WTC11 (cell line): ENCODE measurements around the gene NUDT14. TPM values are rescaled to one million over a fixed set of nuclear protein-coding genes. Genes with fewer than 3 reads are reported as not detected.

Source experiments
- ATAC-seq: fragments of 200-7000 bp; cut with Tn5 transposase; 2 replicates; pipeline ENCODE4 v1.10.0; 2021; ENCODE audit warnings: mild to moderate bottlenecking, moderate library complexity
- CTCF ChIA-PET: fragments of 300-600 bp; sonication (Branson Sonifier 250); formaldehyde crosslinking; loops from one replicate; lab custom pipeline; 2021; ENCODE audit warnings: antibody characterized with exemption; lab: Charles Lee
- POLR2A ChIA-PET: fragments of 350-600 bp; sonication (Branson Sonifier 250); formaldehyde crosslinking; loops from one replicate; lab custom pipeline; 2021; ENCODE audit warnings: antibody characterized with exemption; lab: Charles Lee
- DNase-seq: peaks from one replicate; pipeline ENCODE4 v3.0.0; 2021; ENCODE audit warnings: low spot score
- H3K27ac Mint-ChIP-seq: 2 replicates; pipeline ENCODE4 v1.8.0; 2021; ENCODE audit warnings: mixed read lengths
- H3K27me3 Mint-ChIP-seq: 2 replicates; pipeline ENCODE4 v1.8.0; 2021; ENCODE audit warnings: low read depth, mild to moderate bottlenecking, moderate library complexity, mixed read lengths
- H3K36me3 Mint-ChIP-seq: 2 replicates; pipeline ENCODE4 v1.8.0; 2021; ENCODE audit warnings: mixed read lengths
- H3K4me1 Mint-ChIP-seq: 2 replicates; pipeline ENCODE4 v1.8.0; 2022; ENCODE audit warnings: mixed read lengths
- H3K4me3 Mint-ChIP-seq: 2 replicates; pipeline ENCODE4 v1.8.0; 2021; ENCODE audit warnings: mild to moderate bottlenecking, moderate library complexity, mixed read lengths
- H3K9me3 Mint-ChIP-seq: 2 replicates; pipeline ENCODE4 v1.8.0; 2021; ENCODE audit warnings: mixed read lengths
- CDX4 ChIP-seq: fragments of 250-450 bp; sonication (Bioruptor Pico); IDR thresholded peaks from 2 replicates; pipeline ENCODE4 v1.9.0; 2021; ENCODE audit warnings: moderate library complexity, mild to moderate bottlenecking, inconsistent platforms, borderline replicate concordance
- CREB1 ChIP-seq: sonication (generic); formaldehyde crosslinking; IDR thresholded peaks from 2 replicates; pipeline ENCODE4 v1.8.0; 2023; ENCODE audit warnings: mild to moderate bottlenecking, missing genetic modification reagents
- CREM ChIP-seq: sonication (generic); formaldehyde crosslinking; IDR thresholded peaks from 2 replicates; pipeline ENCODE4 v1.8.1; 2022; ENCODE audit warnings: mild to moderate bottlenecking, missing genetic modification reagents, moderate library complexity
- E2F1 ChIP-seq: sonication (generic); formaldehyde crosslinking; IDR thresholded peaks from 2 replicates; pipeline ENCODE4 v1.8.0; 2022; ENCODE audit warnings: mild to moderate bottlenecking, missing genetic modification reagents
- ERG ChIP-seq: fragments of 250-450 bp; sonication (Bioruptor Pico); IDR thresholded peaks from 2 replicates; pipeline ENCODE4 v1.8.0; 2021; ENCODE audit warnings: mild to moderate bottlenecking
- ESRRA ChIP-seq: sonication (generic); formaldehyde crosslinking; IDR thresholded peaks from 2 replicates; pipeline ENCODE4 v1.8.1; 2022; ENCODE audit warnings: mild to moderate bottlenecking, missing genetic modification reagents, borderline replicate concordance
- FOXK1 ChIP-seq: sonication (generic); formaldehyde crosslinking; IDR thresholded peaks from 2 replicates; pipeline ENCODE4 v1.8.0; 2022; ENCODE audit warnings: mild to moderate bottlenecking, moderate library complexity, missing genetic modification reagents
- FOXP4 ChIP-seq: sonication (generic); formaldehyde crosslinking; IDR thresholded peaks from 2 replicates; pipeline ENCODE4 v1.8.0; 2022; ENCODE audit warnings: mild to moderate bottlenecking, missing genetic modification reagents
- GABPB1 ChIP-seq: sonication (generic); formaldehyde crosslinking; IDR thresholded peaks from 2 replicates; pipeline ENCODE4 v1.8.1; 2023; ENCODE audit warnings: mild to moderate bottlenecking, missing genetic modification reagents
- IRF1 ChIP-seq: sonication (generic); formaldehyde crosslinking; IDR thresholded peaks from 2 replicates; pipeline ENCODE4 v1.8.0; 2023; ENCODE audit warnings: missing genetic modification reagents
- IRF2 ChIP-seq: sonication (generic); formaldehyde crosslinking; IDR thresholded peaks from 2 replicates; pipeline ENCODE4 v1.8.0; 2022; ENCODE audit warnings: low read depth, missing genetic modification reagents, borderline replicate concordance
- NFATC4 ChIP-seq: fragments of 250-450 bp; sonication (Bioruptor Pico); IDR thresholded peaks from 2 replicates; pipeline ENCODE4 v1.9.0; 2021; ENCODE audit warnings: mild to moderate bottlenecking
- NR3C1 ChIP-seq: sonication (generic); formaldehyde crosslinking; conservative IDR thresholded peaks from 2 replicates; pipeline ENCODE4 v1.8.1; 2023; ENCODE audit warnings: low read depth, mild to moderate bottlenecking, missing genetic modification reagents
- TCF7 ChIP-seq: sonication (generic); formaldehyde crosslinking; IDR thresholded peaks from 2 replicates; pipeline ENCODE4 v1.8.0; 2022; ENCODE audit warnings: mild to moderate bottlenecking, low read depth, missing genetic modification reagents, moderate library complexity
- TEAD4 ChIP-seq: sonication (generic); formaldehyde crosslinking; IDR thresholded peaks from 2 replicates; pipeline ENCODE4 v1.8.0; 2022; ENCODE audit warnings: mild to moderate bottlenecking, missing genetic modification reagents
- USF2 ChIP-seq: sonication (generic); formaldehyde crosslinking; IDR thresholded peaks from 2 replicates; pipeline ENCODE4 v1.8.1; 2023; ENCODE audit warnings: mild to moderate bottlenecking, missing genetic modification reagents, moderate library complexity
- ZBTB21 ChIP-seq: sonication (generic); formaldehyde crosslinking; IDR thresholded peaks from 2 replicates; pipeline ENCODE4 v1.8.1; 2023; ENCODE audit warnings: mild to moderate bottlenecking, missing genetic modification reagents, borderline replicate concordance
- ZBTB43 ChIP-seq: sonication (generic); formaldehyde crosslinking; IDR thresholded peaks from 2 replicates; pipeline ENCODE4 v1.8.1; 2023; ENCODE audit warnings: mild to moderate bottlenecking, missing genetic modification reagents
- ZNF138 ChIP-seq: sonication (generic); formaldehyde crosslinking; conservative IDR thresholded peaks from 2 replicates; pipeline ENCODE4 v1.8.1; 2022; ENCODE audit warnings: mild to moderate bottlenecking, moderate library complexity, missing genetic modification reagents
- ZNF219 ChIP-seq: sonication (generic); formaldehyde crosslinking; IDR thresholded peaks from 2 replicates; pipeline ENCODE4 v1.8.0; 2023; ENCODE audit warnings: missing genetic modification reagents, mild to moderate bottlenecking, borderline replicate concordance
- ZNF423 ChIP-seq: fragments of 250-450 bp; sonication (Bioruptor Pico); IDR thresholded peaks from 2 replicates; pipeline ENCODE4 v2.1.2; 2022; ENCODE audit warnings: mild to moderate bottlenecking, moderate library complexity
- ZNF671 ChIP-seq: fragments of 250-450 bp; sonication (Bioruptor Pico); IDR thresholded peaks from 2 replicates; pipeline ENCODE4 v1.8.0; 2021; ENCODE audit warnings: mild to moderate bottlenecking
- ZSCAN18 ChIP-seq: fragments of 250-450 bp; sonication (Bioruptor Pico); IDR thresholded peaks from 2 replicates; pipeline ENCODE4 v2.1.2; 2022; ENCODE audit warnings: mild to moderate bottlenecking, moderate library complexity
- total RNA-seq: library from RNA; stranded (reverse); gene quantifications from 3 replicates; pipeline ENCODE4 v1.2.3, GENCODE V29; 2021

NUDT14 gene
- total RNA-seq, 1 experiment from 2014 or later, result 35.4 TPM

GRCh38 chr14:105167303-105168092 is 13.6 kb downstream of the NUDT14 start (continued):
- TF ChIP-seq E2F1 (no peak), ESRRA (CRISPR knock-in tag) (no peak), IRF1 (no peak), ZBTB43 (CRISPR knock-in tag) (no peak), TEAD4 (CRISPR knock-in tag) (no peak), FOXK1 (CRISPR knock-in tag) (no peak), CREM (peak; percentile 16; the same call in 1 of the 2 replicates), USF2 (CRISPR knock-in tag) (peak; percentile 66; the same call in 1 of the 2 replicates), TCF7 (0 out of 2 replicates have a peak, but pooled peaks have one; percentile 21), CREB1 (CRISPR knock-in tag) (no peak), ZNF671 (no peak), ERG (CRISPR knock-in tag) (no peak), NFATC4 (CRISPR knock-in tag) (no peak)

GRCh38 chr14:105166571-105167302 is 14.4 kb downstream of the NUDT14 start:
- Mint-ChIP-seq H3K4me3 (peak overlapping the region; percentile 12; the same call in 1 of the 2 replicates), H3K27me3 (peaks cover 15% of the 10 kb centered on the region), H3K9me3 (no peaks in the 10 kb centered on the region), H3K27ac (no peak overlapping the region), H3K36me3 (no peaks in the 10 kb centered on the region), H3K4me1 (no peaks in the 10 kb centered on the region)
- POLR2A ChIA-PET, result no interaction called here
- ATAC-seq (no peak), DNase-seq (no peak)
- no peak for TF ChIP-seq TCF7
- no peak for TF ChIP-seq ZBTB21 (CRISPR knock-in tag)
- TF ChIP-seq CREM, result no peak
- no peak for TF ChIP-seq GABPB1 (CRISPR knock-in tag)
- no peak for TF ChIP-seq CDX4
- TF ChIP-seq ZNF138 (CRISPR knock-in tag), result no peak
- no peak for TF ChIP-seq ZNF423
- TF ChIP-seq NR3C1 (CRISPR knock-in tag), result no peak
- TF ChIP-seq ZNF219 (CRISPR knock-in tag), result no peak
- no peak for TF ChIP-seq ZSCAN18 (CRISPR knock-in tag)
- TF ChIP-seq IRF2, result no peak
- no peak for TF ChIP-seq CREB1 (CRISPR knock-in tag)
- TF ChIP-seq FOXP4 (CRISPR knock-in tag), result no peak
- CTCF ChIA-PET, result interaction anchor here (1.0 to 6.6 kb wide), 4 partner anchors 12 to 80 kb away, joined by 3 to 107 read pairs (median 8); partner anchors contain the start of gene NUDT14
